DLD1 (cell line): Measurements from ENCODE around the gene VPS39.
"Not testable (repeated sequence)": the region's sequence is repeated elsewhere in the genome, so short reads cannot be mapped to it uniquely, and the experiment has no call there.

Experiments used
- in situ Hi-C: cut with HindIII; loops from 2 replicates; pipeline ENCODE4 v1.10.0; 2017; ENCODE audit warnings: low sequenced_read_pairs

The VPS39 gene, protein sequence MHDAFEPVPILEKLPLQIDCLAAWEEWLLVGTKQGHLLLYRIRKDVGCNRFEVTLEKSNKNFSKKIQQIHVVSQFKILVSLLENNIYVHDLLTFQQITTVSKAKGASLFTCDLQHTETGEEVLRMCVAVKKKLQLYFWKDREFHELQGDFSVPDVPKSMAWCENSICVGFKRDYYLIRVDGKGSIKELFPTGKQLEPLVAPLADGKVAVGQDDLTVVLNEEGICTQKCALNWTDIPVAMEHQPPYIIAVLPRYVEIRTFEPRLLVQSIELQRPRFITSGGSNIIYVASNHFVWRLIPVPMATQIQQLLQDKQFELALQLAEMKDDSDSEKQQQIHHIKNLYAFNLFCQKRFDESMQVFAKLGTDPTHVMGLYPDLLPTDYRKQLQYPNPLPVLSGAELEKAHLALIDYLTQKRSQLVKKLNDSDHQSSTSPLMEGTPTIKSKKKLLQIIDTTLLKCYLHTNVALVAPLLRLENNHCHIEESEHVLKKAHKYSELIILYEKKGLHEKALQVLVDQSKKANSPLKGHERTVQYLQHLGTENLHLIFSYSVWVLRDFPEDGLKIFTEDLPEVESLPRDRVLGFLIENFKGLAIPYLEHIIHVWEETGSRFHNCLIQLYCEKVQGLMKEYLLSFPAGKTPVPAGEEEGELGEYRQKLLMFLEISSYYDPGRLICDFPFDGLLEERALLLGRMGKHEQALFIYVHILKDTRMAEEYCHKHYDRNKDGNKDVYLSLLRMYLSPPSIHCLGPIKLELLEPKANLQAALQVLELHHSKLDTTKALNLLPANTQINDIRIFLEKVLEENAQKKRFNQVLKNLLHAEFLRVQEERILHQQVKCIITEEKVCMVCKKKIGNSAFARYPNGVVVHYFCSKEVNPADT

DNA sequence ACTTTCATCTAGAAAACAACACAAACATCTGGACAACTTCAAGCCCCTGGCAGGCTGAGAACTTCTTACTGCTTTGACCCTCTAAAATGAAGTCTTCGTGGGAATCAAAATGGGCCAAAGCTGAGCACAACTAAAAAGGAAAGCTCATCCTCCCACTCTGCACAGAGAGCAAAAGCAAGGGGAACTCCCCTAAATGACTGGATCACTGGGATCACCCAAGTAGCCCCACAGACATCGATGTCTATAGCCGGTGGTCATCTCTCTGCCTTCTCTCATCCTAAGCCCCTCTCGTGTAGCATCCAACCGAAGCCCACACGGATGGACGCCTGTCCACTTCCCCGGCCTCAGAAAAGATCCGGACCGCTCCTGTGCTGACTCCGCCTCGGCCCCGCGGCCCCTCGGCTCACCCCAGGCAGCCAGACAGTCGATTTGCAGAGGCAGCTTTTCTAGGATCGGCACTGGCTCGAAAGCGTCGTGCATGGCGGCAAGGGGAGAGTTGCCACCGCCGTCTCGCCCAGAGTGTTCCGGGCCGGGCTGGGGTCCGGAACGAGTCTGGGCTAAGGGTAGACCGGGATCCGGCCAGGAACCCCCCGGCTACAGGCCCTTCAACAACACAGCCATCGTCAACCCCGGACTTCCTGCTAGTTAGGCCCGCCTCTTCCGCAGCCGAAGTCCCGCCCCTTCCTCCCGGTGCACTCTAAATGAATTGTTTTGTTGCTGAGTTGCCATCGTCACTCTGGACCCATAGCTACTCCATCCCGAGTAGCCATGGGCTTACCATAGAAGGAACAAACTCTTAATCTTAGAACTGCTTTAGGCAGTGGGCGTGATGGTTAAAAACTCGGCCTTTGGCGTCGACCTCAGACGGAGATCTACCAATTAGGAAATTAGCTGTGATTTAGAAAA, at the start of gene VPS39:
Gene VPS39 (minus strand): TSS at position 631 of the 906 bp plus-strand sequence. CDS start 151 bp downstream, at position 480.
- in situ Hi-C loops: no loop called here

DNA sequence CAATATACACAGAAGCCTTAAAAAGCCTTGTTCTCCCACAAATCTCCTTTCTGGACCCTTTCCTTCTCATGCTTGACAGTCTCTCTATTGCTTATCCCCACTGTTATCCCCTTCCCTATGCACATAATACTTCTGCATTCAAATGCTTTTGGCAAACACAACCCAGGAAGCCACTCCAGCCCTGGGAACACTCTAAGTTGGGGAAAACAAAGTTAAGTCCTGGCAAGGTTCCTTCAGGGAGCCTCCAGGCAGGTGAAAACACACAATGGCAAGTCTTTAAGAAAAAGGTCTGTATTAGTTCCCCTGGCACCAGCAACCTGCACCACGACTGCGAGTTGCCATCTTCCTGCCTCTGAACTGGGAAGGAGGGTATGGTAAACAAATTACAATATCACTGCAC, 45.2 kb upstream of the VPS39 start:
- in situ Hi-C loops: no loop called here

DNA sequence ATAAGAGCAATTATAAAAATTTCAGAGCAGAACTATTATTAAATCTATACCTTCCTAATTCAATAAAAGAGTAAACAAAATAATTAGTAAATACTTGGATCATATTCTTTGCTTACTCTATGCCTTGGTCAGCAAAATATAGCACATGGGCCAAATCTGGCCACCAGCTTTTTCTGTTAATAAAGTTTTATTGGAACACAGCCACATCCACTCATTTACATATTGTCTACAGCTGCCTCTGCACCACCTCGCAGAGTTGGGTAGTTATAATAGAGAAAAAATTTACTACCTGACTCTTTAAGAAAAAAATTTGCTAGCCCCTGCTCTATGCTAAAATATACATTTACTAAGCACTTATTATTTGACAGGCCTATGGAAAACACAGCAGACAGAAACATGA, 32.7 kb upstream of the VPS39 start:
- in situ Hi-C loops: no loop called here

DNA sequence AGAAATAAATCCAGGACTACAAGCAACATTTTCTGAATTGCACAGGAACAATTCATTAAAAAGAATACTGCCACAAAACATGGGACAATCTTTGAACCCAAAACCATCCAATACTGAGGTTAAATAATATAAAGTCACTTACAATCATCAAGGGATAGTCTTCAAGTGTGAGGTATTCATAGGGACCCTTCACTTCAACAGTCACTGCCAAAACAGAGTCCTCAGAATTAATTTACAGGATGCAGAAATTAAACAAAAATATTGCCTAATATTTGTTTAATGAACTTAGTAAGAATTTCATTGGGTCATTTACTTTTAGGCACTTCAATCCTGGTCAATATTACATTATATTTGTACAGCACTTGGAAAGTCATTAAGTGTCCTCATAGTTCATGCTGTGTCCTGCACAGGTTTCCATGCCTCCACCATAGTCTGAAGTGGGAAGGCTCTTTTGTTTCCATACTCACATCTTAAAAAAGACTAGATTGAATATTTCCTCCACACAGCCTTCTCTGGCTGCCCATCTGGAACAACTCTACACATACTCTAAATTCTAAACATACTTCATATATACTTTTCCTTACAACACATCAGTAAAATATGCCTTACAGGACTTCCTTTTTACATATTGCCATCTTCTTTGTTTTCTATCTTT, 31.6 kb upstream of the VPS39 start:
- in situ Hi-C loops: no loop called here

DNA sequence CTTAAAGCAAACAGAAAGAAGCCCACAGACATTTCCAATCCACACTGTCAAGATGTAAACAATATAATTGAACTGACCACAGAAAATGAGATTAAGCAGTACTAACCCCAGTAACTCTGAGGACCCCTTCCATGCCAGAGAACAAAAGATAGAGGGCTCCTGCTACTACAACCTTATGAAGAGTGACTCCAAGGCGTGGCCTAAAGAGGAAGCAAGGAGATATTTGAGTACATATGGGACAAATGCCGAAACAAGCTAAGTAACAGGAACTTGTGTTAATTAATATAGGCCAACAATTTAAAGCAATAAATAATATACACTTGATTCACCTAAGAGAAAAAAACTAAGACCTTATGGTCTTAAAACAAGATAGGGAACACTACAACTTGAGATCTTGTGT, 25.0 kb upstream of the VPS39 start:
- in situ Hi-C loops: no loop called here

DNA sequence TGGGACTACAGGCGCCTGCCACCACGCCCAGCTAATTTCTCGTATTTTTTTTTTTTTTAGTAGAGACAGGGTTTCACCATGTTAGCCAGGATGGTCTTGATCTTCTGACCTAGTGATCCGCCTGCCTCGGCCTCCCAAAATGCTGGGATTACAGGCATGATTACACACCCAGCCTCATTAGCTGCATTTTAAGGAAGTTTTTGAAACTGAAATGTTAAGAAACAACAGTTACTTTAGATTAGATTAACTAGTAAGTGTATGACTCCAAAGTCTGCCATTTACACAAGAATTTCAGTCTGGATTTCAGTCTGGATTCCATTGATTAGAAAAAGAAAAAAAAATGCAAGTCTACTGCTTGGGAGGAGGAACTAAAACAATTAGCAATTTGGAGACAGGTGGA, 24.5 kb upstream of the VPS39 start:
- in situ Hi-C loops: no loop called here

DNA sequence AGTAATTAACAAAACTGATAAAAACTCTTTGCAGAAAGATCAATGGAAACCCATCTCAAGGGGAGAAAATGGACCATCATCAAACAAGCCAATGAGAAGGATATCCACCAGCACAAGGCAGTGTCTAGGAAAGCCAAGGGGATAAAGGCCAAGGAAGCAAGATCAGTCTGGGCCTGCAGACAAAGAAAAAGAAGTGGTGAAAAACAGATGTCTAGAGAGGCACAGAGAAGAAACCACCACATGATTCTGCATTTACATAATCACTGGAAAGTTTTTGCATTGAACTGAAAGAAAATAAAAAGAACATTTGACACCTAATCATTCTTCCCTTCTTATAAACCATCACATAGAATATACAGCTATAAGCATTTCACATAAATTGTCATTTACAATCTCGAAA, 23.0 kb upstream of the VPS39 start:
- in situ Hi-C loops: no loop called here

DNA sequence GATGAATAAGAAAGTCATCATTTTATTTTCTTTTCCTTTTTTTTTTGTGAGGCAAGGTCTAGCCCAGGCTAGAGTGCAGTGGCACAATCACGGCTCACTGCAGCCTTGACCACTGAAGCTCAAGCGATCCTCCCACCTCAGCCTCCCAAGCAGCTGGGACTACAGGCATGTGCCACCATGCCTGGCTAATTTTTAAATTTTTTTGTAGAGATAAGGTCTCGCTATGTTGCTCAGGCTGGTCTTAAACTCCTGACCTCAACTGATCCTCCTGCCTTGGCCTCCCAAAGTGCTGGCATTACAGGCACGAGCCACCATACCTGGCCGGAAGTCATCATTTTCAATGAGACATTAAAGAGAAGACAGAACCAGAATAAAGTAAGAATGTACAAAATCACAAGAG, 20.9 kb upstream of the VPS39 start:
- in situ Hi-C loops: not testable (repeated sequence)

DNA sequence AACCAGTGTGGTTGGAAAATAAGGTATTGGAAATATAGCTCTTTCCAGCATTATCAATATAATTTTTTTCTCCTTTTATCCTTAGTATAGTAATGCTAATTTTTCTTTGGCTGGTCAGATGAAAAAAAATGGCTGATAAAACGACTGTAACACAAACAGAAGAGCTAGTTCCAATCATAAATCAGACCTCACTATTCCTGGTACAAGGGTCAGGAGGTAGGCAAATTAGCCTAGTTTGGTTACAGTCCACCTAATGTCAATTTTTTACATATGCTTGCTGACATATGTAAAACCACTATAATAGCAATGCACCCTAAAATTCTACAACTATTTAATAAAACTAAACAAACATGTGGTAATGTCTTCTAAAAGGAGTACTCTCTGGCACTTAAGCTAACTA, 19.9 kb upstream of the VPS39 start:
- in situ Hi-C loops: no loop called here

DNA sequence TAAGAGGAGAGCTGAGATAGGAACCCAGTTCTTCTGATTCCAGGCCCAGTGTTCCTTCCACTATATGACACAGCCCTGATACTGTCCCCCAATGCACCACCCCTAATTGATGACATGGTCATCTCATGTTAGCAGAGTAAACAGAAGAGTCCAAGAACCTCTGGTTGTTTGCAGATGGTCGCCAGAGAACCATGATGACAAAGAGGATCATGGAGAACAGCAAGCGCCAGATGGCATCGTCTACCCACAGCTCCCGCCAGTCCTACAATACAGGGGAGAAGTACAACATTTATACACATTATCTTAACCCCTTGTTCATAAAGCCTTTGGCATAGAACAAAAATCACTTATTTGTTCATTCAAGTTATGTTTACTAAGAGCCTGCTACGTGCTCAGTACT, 18.5 kb upstream of the VPS39 start:
- in situ Hi-C loops: no loop called here

DNA sequence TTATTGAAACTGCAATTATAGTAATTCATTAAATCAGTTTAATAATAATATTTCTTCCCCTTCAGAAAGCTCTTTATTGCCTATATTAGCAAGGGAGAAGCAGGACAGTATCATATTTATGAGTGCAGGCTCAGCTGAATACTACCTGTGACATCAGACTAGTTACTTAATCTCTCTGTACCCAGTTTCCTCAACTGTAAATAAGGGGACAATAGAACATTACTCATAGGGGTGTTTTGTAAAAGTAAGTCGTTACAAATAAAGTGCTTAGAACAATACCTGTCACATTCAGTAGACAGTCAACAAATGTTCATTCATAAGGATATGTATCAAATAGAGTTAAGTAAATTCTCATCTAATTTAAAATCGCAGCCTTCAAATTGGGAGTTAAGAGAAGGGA, 12.1 kb upstream of the VPS39 start:
- in situ Hi-C loops: no loop called here

DNA sequence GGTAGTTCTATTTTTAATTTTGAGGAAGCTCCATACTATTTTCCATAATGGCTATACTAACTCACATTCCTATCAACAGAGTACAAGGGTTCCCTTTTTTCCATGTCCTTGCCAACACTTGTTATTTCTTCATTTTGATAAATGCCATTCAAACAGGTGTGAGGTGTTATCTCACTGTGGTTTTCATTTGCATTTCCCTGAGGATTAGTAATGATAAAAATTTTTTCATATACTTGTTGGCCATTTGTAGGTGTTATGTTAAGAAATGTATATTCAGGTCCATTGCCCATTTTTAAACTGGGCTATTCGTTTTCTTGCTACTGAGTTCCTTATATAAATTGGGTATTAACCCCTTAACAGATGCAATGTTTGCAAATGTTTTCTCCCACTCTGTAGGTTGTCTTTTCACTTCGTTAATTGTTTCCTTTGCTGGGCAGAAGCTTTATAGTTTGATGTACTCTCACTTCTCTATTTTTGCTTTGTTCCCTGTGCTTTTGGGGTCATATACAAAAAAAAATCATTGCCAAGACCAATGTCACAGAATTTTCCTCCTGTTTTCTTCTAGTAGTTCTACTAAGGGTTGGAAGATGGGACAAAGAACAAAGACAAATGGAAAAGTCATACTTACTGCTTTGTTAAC, 11.0 kb upstream of the VPS39 start:
- in situ Hi-C loops: no loop called here

DNA sequence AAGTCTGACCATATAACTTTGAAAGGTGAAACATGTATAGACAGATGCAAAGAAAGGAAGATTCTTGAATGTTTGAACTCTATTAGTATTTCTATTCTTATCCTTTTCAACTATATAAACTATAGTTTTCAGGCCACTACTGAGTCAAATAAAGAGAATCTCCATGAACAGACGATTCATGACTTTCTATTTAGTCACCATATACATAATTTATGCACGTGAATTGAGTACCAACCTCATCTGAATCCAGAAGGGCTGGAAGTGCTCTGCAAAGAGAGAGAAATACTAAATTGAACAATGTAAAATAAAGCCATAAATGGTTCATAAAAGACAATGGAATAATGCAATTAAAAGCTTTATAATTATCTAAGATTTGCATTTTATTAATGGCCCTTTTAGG, 9.5 kb upstream of the VPS39 start:
- in situ Hi-C loops: no loop called here

DNA sequence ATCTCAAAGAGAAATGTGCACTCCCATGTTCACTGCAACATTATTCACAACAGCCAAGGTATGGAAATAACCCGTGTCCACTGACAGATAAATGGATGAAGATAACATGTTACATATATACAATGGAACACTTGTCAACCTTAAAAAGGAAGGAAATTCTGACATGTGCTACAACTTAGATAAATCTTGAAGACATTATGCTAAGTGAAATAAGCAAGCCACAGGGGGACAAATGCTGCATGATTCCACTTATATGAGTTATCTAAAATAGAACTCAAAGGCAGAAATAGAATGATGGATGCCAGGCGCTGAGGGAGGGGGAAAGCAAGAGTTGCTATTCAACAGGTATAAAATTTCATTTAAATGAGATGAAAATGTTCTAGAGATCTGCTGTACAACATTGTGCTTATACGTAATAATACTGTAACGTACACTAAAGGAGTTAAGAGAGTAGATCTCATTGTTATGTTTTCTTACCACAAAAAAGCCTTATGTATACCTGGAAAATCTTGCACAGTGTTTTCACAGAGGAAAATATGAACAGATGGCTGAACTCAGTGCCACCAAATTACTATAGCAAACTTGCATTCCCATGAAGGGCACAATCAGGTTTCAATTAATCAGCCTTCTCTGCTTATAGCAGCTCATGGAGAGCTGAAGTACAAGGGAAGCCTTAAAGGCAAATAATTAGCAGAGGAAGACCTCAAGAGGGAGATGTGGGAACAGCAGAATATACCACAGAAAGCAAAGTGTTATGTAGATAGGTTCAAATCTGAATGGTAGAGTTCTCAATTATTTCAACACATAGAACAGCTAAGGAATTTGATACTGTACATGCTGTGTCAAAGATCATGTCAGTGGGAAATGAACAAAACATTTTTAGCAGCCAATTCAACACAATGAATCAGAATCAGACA, 8.1 kb upstream of the VPS39 start:
- in situ Hi-C loops: no loop called here

DNA sequence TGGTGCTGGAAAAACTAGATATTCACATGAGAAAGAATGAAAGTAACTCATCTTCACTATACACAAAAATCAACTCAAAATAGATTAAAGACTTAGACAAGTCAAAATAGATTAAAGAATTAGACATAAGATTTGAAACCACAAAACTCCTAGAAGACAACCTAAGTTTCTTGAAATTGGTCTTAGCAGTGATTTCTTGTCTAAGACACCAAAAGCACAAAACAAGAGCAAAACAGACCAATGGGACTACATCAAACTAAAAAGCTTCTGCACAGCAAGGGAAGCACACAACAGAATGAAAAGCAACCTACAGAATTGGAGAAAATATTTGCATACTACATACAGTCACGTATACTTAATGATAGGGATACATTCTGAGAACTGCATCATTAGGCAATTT, 6.5 kb upstream of the VPS39 start:
- in situ Hi-C loops: no loop called here

DNA sequence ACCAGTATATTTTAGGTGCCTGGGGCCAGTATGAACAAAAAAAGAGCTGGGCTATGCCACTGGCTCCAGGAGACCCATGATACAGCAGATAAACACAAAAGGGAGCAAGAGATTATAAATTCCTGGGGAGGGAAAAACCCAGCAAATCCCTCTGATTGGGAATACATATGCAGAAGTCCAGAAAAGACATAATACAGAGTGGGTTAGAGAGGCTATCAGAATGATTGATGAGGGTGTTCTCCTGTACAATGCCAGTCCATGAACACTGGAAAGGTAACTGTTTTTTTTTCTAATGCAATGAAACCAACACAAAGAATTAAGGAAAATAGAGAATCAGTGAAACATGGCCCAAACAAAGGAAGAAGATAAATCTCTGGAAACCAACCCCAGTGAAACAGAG, 5.4 kb upstream of the VPS39 start:
- in situ Hi-C loops: no loop called here

DNA sequence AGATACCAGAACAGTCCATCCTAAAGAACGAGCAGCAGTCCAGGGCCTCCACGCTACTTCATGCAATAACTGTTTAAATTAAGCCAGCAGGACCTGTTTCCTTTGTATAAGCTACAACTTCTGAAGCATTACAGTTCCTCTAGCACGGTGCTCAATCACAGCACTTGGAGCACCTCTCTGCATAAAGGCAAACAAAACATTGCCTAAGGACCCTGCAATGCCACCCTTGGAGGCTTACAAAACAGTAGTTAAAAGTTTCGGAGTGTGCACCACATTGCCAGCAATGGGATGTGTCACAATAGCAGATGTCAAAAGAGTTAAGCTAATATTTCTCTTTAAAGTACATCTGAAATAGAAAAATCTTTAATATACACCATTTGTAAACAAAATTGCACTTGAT, 2.6 kb upstream of the VPS39 start:
- in situ Hi-C loops: no loop called here

DNA sequence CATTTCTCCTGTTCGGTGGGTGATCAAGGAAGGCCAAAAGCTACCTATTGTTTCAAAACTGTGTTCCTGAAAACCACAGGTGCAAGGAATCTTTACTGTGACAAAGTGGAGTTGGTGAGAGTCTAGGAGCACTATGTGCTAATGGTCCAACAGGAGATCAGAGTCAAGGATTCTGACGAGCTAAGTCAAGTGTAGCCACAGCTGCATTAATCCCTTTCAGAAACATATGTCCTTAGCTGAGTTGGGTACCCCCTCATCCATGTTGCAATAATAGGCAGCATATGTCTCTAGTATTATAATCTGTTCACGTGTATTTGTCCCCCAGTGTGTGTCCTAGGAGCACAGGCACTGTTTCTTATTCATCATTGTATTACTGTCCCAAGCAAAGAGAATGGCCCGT, 1.7 kb downstream of the VPS39 start:
- in situ Hi-C loops: no loop called here

DNA sequence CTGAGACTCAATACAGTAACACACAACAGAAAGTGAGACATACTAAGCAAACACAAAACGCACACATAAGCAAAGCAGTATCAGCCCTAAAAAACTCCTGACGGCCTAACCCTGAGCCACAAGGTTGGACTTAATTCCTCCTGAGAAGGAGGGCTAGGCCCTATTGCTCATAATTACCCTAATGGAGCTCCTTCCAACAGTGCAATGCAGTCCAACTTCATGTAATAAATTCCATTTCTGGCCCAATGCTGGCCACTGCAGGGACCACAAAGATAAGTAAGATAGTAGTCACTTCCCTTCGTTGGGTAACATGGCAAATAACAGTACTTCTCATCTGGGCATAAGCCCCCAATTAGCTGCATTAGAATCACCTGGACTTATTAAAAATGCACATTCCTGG, 4.2 kb downstream of the VPS39 start:
- in situ Hi-C loops: no loop called here
